ENCODE measurements around the gene COCH. TPM values are rescaled to one million over a fixed set of nuclear protein-coding genes. Genes with fewer than 3 reads are reported as not detected.
A peak's percentile ranks its signal among the peaks of the same experiment; 100 is the strongest.

COCH gene
- total RNA-seq, 1 donor from 2014 or later = 0.79 TPM

DNA sequence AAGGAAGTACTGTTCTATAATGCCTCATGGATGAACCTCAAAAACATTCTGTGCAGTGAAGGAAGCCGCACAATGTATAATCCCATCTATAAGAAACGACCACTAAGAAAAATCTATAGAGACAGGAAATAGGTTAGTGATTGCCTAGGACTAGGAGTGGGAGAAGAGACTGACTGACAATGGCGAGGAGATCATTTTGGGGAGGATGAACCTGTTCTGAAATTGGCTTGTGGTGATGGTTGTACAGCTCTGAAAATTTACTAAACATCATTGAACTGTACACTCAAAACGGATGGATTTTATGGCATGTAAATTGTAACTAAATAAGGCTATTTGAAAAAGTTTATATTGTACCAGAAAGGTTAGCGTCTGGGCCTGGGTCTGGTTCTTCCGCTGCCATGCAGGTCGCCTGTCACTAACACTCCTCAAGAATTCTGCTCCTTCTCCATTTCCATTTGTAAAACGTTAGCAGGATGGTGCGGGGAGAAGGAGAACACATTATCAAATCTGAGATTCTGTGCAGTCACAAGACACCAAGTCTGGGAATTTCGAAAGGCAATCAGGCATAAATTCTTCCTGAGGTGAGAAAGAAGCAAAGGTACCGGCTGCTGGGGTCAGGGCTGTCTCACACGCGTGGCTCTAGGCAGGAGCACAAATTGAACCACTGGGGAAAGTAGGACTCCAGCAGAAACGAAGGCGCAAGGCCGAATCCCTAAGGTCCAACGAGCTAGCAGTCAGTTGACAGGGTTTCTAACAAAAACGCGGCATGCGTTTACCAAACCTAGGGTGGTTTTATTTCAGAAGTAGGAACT lies 845 bp upstream of the COCH start:
- peak overlapping the region; percentile 47 for H3K4me3 Mint-ChIP-seq (ENCODE audit: unreplicated experiment)
- H3K27ac ChIP-seq (ENCODE audit: low read depth, low read length) = no peak overlapping the region
- peak overlapping the region; percentile 52 for H3K4me3 ChIP-seq (ENCODE audit: insufficient read depth, low read depth, low read length)
- no peaks in the 10 kb centered on the region for H3K4me1 Mint-ChIP-seq (ENCODE audit: low read depth, unreplicated experiment)
- H3K4me2 ChIP-seq (ENCODE audit: low read length) = peak overlapping the region; percentile 90
- H3K9ac ChIP-seq (ENCODE audit: low read length) = no peak overlapping the region
- no peaks in the 10 kb centered on the region for H3K79me2 ChIP-seq (ENCODE audit: insufficient read depth, low read length)
- peaks cover 44% of the 10 kb centered on the region for H3K27me3 Mint-ChIP-seq (ENCODE audit: low read depth, unreplicated experiment)
- no peaks in the 10 kb centered on the region for H4K20me1 ChIP-seq (ENCODE audit: insufficient read depth, low read length)
- H3K27me3 ChIP-seq (ENCODE audit: insufficient read depth, low read length) = peaks cover 33% of the 10 kb centered on the region
- no peaks in the 10 kb centered on the region for H3K36me3 Mint-ChIP-seq (ENCODE audit: low read depth, unreplicated experiment)
- H3K4me1 ChIP-seq (ENCODE audit: insufficient read depth, low read length) = peaks cover 19% of the 10 kb centered on the region
- DNase-seq (ENCODE audit: low read depth) = no peak
- no peak for FAIRE-seq
- H3K36me3 ChIP-seq (ENCODE audit: insufficient read depth, low read length) = no peaks in the 10 kb centered on the region
- no peak overlapping the region for H3K27ac Mint-ChIP-seq (ENCODE audit: unreplicated experiment)
- TF ChIP-seq CTCF (IDR thresholded peaks at IDR 0.05; ENCODE audit: insufficient read depth, low read depth, low read length) = no peak
- TF ChIP-seq EZH2 (IDR thresholded peaks at IDR 0.05; ENCODE audit: insufficient read depth, low read length) = no peak
- H3K9me3 ChIP-seq (ENCODE audit: insufficient read depth, low read depth, low read length) = no peaks in the 10 kb centered on the region
- H3K9me3 Mint-ChIP-seq (ENCODE audit: unreplicated experiment) = peaks cover 2% of the 10 kb centered on the region
- peak overlapping the region; percentile 73 for H2AFZ ChIP-seq (ENCODE audit: low read depth, low read length)

- H3K4me2 ChIP-seq (ENCODE audit: low read length) = peak overlapping the region; percentile 90
- peaks cover 33% of the 10 kb centered on the region for H3K27me3 ChIP-seq (ENCODE audit: insufficient read depth, low read length)
- DNase-seq (ENCODE audit: low read depth) (no peak), FAIRE-seq (no peak)
- no peak overlapping the region for H3K27ac Mint-ChIP-seq (ENCODE audit: unreplicated experiment)
- no peaks in the 10 kb centered on the region for H3K9me3 ChIP-seq (ENCODE audit: insufficient read depth, low read depth, low read length)
- peak; percentile 87 for TF ChIP-seq EZH2 (IDR thresholded peaks at IDR 0.05; ENCODE audit: insufficient read depth, low read length)
- TF ChIP-seq CTCF (IDR thresholded peaks at IDR 0.05; ENCODE audit: insufficient read depth, low read depth, low read length) = no peak
- peaks cover 2% of the 10 kb centered on the region for H3K9me3 Mint-ChIP-seq (ENCODE audit: unreplicated experiment)
- no peaks in the 10 kb centered on the region for H3K4me1 Mint-ChIP-seq (ENCODE audit: low read depth, unreplicated experiment)
- H2AFZ ChIP-seq (ENCODE audit: low read depth, low read length) = peak overlapping the region; percentile 73
- peak overlapping the region; percentile 57 for H3K4me3 Mint-ChIP-seq (ENCODE audit: unreplicated experiment)
- H3K36me3 ChIP-seq (ENCODE audit: insufficient read depth, low read length) = no peaks in the 10 kb centered on the region
- no peaks in the 10 kb centered on the region for H3K36me3 Mint-ChIP-seq (ENCODE audit: low read depth, unreplicated experiment)
- no peaks in the 10 kb centered on the region for H3K79me2 ChIP-seq (ENCODE audit: insufficient read depth, low read length)
- H3K9ac ChIP-seq (ENCODE audit: low read length) = no peak overlapping the region
- peak overlapping the region; percentile 52 for H3K4me3 ChIP-seq (ENCODE audit: insufficient read depth, low read depth, low read length)
- H3K27ac ChIP-seq (ENCODE audit: low read depth, low read length) = no peak overlapping the region
- H4K20me1 ChIP-seq (ENCODE audit: insufficient read depth, low read length) = no peaks in the 10 kb centered on the region
- peaks cover 41% of the 10 kb centered on the region for H3K27me3 Mint-ChIP-seq (ENCODE audit: low read depth, unreplicated experiment)
- peaks cover 19% of the 10 kb centered on the region for H3K4me1 ChIP-seq (ENCODE audit: insufficient read depth, low read length)
Measured at GRCh38 chr14:30874999-30875787, 834 bp downstream of the COCH start.
